HG03439 (cell line): ENCODE results near the gene LRP2BP.
"Not testable (repeated sequence)": the region's sequence is repeated elsewhere in the genome, so short reads cannot be mapped to it uniquely, and the experiment has no call there.

Experiments used
- ATAC-seq: cut with Tn5 transposase; IDR thresholded peaks from one replicate; pipeline ENCODE4 v1.9.1; 2021; ENCODE audit warnings: mild to moderate bottlenecking, moderate library complexity; ENCODE audit not compliant: unreplicated experiment

LRP2BP gene

DNA sequence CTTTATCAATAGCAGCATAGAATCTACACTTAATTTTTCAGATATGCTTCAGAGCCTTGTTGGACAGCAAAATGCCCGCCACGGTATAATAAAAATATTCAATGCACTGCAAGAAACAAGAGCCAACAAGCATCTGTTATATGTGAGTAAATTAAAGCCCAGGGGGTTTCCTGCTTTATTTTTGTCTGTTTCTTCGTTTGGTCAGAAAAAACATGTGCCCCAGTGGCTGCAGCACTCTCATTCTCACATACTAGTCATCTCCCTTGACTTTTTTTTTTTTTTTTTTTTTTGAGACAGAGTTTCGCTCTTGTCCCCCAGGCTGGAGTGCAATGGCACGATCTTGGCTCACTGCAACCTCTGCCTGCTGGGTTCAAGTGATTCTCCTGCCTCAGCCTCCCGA, 33.2 kb downstream of the LRP2BP start:
- ATAC-seq = not testable (repeated sequence)

DNA sequence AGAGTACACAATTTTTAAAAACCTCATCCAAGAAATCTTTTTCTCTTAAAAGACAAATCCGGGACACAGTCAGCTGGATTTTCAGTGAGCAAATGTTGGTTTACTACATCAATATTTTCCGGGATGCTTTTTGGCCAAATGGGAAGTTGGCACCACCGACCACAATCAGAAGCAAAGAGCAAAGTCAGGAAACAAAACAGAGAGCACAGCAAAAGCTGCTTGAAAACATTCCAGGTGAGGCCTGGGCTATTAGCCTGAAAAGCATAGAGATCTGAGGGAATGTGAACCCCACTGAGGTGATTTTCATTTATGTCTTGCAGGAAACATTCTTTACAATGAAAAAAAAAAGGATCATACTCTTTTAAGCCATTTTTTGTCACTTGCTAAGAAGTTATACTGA, 33.9 kb downstream of the LRP2BP start:
- ATAC-seq = no peak

DNA sequence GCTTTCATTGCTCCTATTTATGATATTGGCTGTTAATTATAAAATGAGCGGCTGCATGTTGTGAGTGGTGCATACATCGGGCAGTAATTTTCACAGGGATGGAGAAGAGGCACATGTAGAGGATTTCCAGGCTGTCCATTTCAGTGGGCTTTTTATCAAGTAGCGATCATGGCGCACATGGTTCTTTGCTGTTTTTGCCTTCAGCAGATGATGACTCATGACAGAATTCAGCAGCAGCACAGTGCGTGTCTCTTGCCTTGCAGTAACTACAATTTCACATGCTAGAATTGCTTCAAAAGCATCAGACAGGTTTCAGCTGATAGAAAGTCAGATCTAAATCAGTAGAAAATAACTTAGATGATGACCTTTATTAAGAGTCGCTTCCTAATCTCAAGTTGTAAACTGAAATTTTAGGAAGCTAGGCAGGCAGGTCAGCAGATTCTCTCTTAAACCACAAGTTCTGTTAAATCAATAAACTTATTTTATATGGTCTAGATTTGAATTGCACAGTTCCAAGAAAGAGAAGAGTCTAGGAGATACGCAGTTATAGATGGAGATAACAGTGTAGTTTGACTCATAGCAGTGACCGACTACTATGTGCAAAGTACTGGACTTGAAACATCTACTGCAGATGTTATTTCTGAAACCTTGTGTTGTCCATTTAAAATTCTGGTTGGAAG, 35.8 kb downstream of the LRP2BP start:
- no peak for ATAC-seq

DNA sequence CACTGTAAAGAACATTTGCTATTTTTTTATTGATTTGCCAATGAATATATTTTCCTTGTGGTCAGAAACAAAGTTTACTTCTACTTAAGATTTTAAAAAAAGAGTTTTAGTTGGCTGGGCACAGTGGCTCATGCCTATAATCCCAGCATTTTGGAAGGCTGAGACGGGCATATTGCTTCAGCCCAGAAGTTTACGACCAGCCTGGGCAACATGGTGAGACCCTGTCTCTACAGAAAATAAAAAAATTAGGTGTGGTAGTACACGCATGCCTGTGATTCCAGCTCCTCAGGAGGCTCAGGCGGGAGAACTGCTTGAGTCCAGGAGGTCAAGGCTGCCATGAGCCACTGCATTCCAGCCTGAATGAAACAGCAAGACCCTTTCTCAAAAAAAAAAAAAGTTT, 36.8 kb downstream of the LRP2BP start:
- no peak for ATAC-seq

DNA sequence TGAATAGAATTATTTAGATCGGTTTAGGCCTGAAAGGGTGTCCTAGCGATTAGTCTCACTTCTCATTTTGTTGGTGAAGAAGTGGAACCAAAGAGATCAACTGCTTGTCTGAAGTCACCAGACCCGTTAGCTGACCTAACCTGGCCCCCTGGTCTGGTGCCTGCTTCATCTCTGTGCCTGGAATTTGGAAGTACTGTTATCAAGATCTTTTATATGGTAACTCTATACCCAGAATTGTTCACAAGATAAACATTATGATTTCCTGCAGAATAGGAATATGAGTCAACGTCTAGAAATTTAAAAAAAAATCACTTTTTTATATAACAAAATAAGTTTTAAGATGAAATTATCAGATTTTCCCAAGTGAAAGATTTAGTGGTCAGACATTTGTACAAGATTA, 37.2 kb downstream of the LRP2BP start:
- ATAC-seq = no peak

DNA sequence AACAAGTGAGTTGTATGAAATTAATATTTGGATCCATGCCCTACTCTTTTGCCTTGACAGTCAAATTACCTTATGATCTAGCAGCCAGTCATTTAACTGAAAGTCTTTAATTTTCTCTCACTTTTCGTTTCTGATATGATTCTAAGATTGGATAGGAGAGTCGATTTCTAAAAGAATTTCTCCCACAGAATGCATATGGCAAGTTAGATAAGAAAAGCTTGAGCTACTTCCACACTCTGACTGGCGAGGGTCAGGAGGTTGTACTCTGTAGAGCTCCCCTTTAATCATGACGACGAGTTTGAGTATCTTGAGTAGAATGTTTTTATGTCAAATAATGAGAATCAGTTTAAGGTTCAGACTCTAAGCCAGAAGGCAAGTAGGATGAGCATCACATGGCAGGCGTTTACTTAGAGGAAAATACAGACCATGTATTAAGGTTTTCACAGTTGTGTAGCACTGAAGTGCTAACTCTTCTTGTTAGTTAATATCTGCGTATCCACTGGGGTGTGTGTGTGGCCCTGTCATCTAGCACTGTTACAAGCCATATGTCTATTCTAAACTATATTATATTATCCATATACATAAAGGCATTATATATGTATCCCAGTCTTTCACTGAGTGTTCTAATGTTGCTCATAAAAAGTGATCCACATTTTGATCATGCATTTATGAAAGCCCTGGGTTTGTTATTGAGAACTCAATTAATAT, 37.8 kb downstream of the LRP2BP start:
- ATAC-seq = no peak

DNA sequence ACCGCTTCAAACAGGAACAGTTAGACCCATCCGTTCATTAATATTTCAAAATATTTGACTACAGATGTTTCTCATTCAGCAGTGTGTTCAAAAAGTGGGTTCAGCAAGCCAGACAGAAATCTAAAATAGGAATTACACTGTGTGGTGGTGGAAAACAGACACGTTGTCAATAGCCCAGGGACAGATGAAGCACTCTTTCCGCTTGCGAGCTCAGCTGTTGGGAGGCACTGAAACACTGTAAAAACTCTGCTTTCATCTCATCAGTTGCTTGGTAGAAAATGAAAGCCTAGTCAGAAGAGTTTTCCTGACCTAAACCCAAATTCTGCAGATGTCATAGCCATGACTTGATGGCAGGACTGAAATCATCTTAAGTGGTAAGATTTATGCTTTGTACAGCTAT, 38.5 kb downstream of the LRP2BP start:
- ATAC-seq = no peak

DNA sequence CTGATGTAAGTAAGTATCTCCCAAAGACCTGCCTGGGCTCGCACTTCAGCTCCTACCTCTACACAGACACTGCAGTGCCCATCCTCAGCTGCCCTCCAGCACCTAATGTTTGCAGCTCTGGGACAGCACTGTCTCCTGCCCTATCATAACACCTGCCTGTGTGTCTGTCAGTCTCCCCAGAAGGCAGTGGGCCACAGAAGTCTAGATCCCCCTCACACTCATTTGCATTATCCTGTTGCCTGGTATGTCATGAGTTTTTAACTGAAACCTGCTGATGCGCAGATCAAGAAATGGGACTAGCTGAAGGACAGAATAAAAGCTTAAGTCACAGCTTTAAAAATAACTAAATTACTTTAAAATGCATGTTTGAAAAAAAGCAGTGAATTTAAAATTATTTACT, 43.0 kb downstream of the LRP2BP start:
- ATAC-seq = no peak

DNA sequence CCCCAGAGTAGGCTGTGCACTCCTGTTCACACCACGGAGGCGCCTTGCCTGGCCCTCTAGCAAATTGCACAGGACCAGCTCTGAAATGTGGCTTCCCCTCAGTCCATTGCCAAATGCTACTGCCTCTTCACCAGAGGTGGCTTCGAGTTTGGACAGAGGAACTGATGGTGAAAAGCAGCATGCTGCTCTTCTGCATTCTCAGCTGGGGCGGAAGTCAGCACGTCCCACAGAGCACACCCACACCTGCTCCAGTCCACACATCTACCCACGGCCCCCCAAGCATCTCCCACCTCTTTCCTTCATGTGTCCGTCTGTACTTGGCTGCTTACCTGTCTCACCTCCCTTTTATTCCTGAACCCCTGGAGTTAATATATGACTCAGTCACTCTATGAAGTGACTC, 43.5 kb downstream of the LRP2BP start:
- no peak for ATAC-seq

DNA sequence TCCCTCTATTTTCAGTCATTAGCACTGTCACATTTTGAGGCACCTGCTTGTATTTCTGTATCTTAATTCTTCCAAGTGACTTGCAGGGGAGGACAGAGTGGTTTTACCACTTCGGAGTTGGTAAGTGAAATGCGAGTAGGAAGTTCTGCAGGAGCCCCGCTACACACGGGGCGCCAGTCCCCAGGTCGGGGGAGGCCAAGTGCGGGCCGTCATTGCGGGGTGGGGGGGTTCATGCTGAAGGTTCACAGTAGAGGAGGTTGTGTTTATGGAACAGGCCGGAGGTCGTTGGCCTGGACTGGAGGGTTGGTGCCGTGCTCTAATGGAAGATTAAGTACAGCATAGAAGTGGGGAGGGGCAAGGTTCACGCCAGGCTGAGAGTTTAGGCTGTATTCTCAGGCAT, 44.0 kb downstream of the LRP2BP start:
- no peak for ATAC-seq

DNA sequence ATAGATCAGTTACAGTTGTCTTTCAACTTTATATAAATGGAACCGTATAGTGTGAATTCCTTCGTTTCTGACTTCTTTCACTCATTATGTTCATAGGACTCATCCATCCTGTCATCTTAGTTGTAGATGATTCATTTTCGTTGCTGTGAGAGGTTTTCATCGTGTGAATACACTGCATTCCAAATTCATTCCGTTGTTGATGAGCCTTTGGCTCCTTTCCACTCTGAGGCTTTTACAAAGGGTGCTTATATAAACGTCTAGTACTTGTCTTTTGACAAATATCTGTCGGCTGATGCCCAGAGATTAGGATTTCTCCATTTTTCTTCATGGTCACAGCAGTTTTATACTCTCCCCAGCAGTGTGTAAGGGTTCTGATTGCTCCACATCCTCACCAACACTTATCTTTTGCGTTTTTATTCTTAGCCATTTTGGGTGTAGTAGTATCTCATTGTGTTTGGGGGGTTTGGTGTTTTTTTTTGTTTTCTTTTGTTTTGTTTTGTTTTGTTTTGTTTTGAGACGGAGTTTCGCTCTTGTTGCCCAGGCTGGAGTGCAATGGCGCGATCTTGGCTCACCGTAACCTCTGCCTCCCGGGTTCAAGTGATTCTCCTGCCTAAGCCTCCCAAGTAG, 48.6 kb downstream of the LRP2BP start:
- no peak for ATAC-seq

DNA sequence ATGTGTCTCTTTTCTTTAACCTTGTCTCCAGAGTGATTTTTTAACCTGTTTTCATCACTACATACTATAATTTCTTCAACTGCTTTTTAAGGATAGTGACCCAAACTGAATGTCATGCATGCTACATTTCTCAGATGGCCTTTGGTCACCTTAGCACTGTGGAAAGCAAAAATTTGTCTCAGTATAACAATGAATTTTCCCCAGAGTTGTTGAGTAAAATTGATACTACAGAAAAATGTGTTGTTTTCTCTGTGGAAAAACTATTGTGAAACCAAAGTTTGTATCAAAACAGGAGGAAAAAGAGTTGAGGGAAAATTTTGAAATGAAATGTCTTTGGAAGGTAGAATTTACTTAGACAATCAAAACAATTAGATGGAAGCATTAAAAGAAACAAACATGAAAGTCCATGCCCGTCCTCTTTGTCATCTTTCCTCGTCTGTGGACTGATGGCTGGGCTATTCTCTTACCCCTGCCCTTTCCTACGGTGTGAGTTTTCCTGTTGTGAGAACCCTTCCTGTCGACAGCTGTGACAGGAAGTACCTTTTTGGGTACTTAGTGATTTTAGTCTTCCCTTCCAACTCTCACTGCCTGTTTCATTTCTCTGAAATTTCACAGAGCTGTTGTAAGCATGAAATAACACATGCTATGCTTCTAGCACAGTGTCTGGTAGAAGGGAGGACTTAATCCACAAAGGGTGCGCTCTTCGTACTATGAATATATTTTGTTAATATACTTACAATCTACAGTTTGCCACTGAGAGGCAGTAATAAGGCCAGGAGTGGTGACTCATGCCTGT, 50.8 kb downstream of the LRP2BP start:
- no peak for ATAC-seq

DNA sequence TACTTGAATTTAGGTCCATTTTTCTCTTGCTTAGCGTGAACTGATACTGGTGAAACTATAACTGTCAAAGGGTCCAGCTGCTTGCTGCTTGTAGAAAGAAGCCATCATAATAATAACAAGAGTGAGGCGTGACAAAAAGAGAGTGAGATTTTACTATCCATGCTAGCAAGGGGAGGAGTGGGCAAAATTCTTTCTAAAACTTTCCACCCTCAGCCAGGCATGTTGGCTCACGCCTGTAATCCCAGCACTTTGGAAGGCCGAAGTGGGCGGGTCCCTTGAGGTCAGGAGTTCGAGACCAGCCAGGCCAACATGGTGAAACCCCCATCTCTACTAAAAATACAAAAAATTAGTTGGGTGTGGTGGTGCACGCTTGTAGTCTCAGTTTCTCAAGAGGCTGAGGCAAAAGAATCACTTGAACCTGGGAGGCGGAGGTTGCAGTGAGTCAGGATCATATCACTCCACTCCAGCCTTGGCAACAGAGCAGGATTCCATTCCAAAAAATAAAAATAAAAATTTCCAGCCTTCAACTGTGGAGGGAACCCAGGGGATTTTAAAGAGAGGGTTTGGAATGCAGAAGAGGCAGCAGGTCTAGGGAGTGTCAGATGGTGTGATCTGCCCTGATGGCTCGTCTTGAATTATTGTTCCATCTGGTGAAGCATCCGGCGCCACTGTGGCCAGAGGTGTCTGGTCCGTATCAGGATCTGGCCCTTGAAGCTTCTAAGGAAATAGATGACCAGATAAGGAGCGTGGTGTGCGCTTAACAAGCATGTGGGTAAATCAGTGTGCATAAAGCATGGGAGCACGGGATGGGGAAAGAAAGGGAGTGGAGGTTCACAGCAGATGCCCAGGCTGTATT, 51.8 kb downstream of the LRP2BP start:
- ATAC-seq = peak; percentile 49

DNA sequence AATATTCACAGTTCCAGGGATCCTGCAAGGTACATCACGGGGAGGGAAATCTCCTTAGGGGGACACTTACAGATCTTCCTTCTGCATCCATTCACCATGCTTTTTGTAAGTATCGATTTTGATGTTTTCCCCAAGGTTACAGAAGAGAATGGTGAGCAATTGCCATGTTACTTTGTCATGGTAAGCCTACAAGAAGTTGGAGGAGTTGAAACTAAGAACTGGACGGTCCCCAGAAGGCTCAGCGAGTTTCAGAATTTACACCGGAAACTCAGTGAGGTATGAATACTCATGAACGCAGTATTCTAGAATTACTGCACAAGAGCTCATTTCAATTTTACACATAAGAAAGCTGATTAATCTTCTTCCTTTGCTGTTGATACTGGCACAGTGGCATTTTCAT, 53.9 kb downstream of the LRP2BP start:
- ATAC-seq = peak; percentile 70

DNA sequence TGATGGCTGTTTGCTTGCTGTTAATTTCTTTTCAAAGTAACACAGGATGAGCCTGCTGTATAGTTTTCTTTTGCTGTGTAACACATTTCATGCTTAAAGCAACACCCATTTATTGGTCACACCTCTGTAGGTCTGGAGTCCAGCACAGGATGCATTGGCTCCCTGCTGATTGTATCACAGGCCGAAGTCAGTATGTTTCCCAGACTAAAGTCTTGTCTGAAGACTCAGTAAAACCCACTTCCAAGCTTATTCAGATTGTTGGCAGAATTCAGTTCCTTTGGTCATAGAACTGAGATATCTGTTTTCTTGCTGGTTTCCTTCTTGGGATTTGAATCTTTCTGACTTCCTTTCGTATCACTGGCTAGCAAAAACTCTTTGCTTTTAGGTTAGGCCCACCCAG, 54.3 kb downstream of the LRP2BP start:
- ATAC-seq = no peak

DNA sequence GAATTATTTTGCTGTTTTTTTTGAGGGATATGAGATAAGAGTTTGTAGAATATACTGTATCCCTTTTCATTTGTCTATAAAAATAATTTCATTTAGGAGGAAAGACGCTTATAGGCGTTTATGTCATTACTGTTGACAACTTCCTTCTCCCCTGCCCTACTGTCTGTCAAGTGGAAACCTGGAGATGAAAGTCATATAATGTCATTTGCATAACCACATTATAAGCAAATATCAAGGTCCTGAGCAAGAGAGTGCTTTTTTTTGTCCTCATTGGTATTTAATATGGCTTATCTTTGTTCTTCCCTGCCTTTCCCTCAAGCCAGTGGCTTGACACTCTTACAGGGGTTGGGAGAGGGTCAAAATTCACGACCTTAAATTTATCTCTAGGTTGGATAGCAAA, 55.8 kb downstream of the LRP2BP start:
- no peak for ATAC-seq

DNA sequence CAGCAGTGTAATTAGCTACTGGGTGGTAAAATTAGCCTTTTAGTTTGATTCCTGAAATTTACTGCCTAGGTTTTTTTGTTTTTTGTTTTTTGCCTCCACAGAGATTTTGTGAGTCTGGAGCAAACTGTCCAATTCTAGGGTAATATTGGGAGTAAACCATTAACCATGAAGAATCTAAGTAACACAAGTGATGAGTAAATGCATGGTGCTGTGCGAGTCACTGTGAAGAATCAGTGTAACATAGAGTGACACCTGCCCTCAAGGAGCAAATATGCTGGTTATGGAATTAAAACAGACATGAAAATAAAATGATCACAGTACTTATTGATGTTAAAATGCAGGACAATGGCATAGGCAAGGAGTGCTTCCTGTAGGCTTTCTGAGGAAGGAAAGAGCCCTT, 60.1 kb downstream of the LRP2BP start:
- no peak for ATAC-seq

DNA sequence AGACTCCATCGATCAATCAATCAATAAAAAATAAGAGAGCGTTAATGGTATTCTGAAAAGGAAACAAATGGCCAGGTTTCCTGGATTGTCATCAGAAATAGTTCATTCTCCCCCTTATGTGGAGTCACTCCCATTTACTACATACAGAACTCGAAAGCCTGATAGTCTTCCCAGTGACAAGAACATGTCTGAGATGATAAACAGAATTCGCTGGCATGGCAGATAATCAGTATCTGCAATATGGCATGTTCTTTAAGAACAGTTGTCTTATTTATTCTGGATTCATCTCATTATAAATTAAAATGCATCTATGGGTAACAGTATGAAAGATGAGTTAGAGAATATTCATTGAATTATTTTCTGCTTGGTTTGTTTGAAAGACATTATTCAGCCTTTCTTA, 61.4 kb downstream of the LRP2BP start:
- no peak for ATAC-seq

DNA sequence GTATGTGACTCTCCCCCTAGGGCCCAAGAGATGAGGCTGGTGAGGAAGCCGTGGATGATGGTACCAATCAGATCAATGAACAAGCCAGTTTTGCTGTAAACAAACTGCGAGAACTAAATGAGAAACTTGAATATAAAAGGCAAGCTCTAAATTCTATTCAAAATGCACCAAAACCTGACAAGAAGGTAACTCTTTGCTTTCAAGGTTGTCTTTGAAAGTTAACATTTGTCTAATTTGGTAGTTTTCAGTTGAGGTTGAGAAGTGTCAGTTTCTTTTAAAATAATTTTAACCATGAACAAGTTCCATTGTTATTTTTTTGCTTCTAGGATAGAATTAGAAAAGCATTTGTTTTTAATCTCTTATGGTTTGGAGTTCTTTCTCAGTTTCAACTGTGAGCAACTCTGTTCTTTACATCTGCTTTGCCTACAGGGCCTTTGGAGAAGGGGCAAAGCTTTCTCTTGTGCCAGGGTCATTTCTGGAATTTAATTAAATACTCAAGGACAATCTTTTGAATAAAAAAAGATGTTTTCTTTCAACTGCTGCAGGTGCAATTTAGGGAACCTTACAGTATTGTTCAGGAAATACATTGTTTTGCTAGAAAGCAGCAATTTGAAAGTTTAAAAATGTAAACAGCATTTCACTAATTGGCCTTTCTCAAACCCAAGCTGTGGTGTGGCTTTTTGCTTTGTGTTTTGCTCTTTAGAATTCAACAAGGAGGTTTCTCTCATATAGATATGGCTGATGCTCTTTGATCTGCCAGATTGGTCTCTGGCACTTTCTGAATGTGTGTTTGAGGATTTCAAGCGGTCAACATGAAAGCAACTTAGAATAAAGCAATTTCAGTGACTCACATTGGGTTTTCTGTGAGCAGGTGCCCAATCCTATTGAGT, 62.9 kb downstream of the LRP2BP start:
- ATAC-seq = peak; percentile 82
